Measurements from ENCODE around the gene CHCHD2. TPM values are rescaled to one million over a fixed set of nuclear protein-coding genes. Genes with fewer than 3 reads are reported as not detected.
A peak's percentile ranks its signal among the peaks of the same experiment; 100 is the strongest.

The CHCHD2 gene
- total RNA-seq, 2 experiments from 2014 or later = 537 to 693 TPM

DNA sequence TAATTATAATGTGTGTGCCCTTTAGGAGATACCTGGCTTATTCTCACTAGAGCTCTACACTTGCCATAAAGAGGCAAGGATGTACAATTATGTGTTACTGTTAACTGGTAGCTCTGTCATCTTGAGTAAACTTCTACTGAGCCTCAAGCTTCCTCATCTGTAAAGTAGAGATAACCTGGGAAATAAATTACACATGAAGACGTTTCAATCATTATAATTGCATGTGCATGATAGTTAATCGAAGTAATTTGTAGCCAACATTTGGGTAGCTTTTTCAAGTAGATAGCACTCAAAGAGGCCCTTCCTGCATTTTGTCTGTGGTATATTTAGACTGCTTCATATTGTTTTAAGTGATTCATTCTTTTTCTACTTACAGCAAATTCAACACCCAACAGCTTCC is 52.3 kb downstream of the CHCHD2 start:
- ATAC-seq = no peak
- Mint-ChIP-seq H3K9me3 (ENCODE audit: low read depth) (no peaks in the 10 kb centered on the region), H3K4me3 (peak overlapping the region; percentile 96), H3K4me1 (peaks cover 55% of the 10 kb centered on the region), H3K27me3 (no peaks in the 10 kb centered on the region), H3K27ac (peak overlapping the region; percentile 69), H3K36me3 (ENCODE audit: low read depth) (peaks cover 63% of the 10 kb centered on the region)
- CTCF ChIA-PET = interaction anchor here (0.6 to 1.6 kb wide), 3 partner anchors 8 to 27 kb away, joined by 4 to 5 read pairs (median 5); no protein-coding TSS in a partner anchor
- intact Hi-C loops (cut with DNase I, micrococcal nuclease) = loop anchor here (5.0 kb wide), 3 partner anchors 87 to 687 kb away; partner anchors contain the start of gene LANCL2 (in 1 of the 2)
- no peak for DNase-seq
- POLR2A ChIA-PET = no interaction called here

- Mint-ChIP-seq H3K36me3 (ENCODE audit: low read depth) (peaks cover 59% of the 10 kb centered on the region), H3K4me1 (peaks cover 51% of the 10 kb centered on the region), H3K9me3 (ENCODE audit: low read depth) (no peaks in the 10 kb centered on the region), H3K4me3 (peak overlapping the region; percentile 96), H3K27ac (peak overlapping the region; percentile 70), H3K27me3 (no peaks in the 10 kb centered on the region)
- no peak for DNase-seq
- intact Hi-C loops (cut with DNase I, micrococcal nuclease) = loop anchor here (5.0 kb wide), 3 partner anchors 86 to 686 kb away; partner anchors contain the start of gene LANCL2 (in 1 of the 2)
- ATAC-seq = no peak
- CTCF ChIA-PET = interaction anchor here (0.6 to 1.6 kb wide), 3 partner anchors 9 to 27 kb away, joined by 4 to 5 read pairs (median 5); no protein-coding TSS in a partner anchor
- POLR2A ChIA-PET = no interaction called here
Measured at GRCh38 chr7:56053379-56053778, 52.9 kb downstream of the CHCHD2 start.

Other genes starting within 250 kb of the CHCHD2 start
- gene SEPTIN14, start 243.7 kb downstream of the CHCHD2 start, total RNA-seq = not detected
- 1 to 10 TPM; 1.2 to 2.2 TPM for gene ZNF713, start 219.0 kb downstream of the CHCHD2 start, total RNA-seq
- 10 to 100 TPM; 16.6 to 26.8 TPM for gene MRPS17, start 154.6 kb downstream of the CHCHD2 start, total RNA-seq
- 10 to 100 TPM; 60.5 to 69.8 TPM for gene NIPSNAP2, start 141.9 kb downstream of the CHCHD2 start, total RNA-seq
- gene PSPH, start 55.0 kb downstream of the CHCHD2 start, total RNA-seq = 10 to 100 TPM; 24.4 to 30.3 TPM
- 100 to 1,000 TPM; 182 to 237 TPM for gene CCT6A, start 54.7 kb downstream of the CHCHD2 start, total RNA-seq
- 100 to 1,000 TPM; 117 to 128 TPM for gene SUMF2, start 42.2 kb downstream of the CHCHD2 start, total RNA-seq
- 1 to 10 TPM; 1.2 to 1.6 TPM for gene PHKG1, start 13.5 kb downstream of the CHCHD2 start, total RNA-seq
- gene NUPR2, start 9.9 kb upstream of the CHCHD2 start, total RNA-seq = not detected